ENCODE results near the gene CDT1.
"Not testable (repeated sequence)": the region's sequence is repeated elsewhere in the genome, so short reads cannot be mapped to it uniquely, and the experiment has no call there.

CDT1 gene

DNA sequence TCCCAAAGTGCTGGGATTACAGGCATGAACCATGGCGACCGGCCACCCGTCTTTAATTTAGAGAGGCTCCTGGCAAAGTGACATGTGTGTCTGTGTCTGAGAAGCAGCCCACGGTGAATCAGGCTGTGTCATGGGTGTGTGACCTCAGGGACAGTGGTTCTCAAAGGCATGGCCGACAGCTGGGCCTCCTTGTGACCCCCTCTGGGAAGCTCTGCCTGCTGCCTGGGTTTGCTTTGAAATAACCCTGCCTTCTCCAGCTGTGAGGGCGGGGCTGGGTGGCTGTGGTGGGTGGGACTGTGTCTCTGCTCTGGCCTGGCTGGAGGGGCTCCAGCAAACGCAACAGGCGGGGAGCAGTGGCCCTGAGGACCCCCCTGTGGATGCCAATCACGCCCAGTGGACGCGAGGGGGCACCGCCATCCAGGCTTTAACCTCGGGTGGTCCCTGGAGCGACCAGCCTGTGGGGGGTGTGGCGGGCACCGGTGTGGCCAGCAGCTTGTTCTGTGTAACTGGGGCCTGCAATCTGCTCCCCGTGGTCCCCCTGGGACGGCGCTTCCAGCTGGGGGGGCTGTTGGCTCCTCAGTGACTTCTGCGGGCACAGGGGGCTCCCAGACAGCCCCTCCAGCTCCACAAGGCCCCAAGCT lies 16.9 kb downstream of the CDT1 start:
- DNase-seq: no peak

GRCh38 chr16:88821168-88821850 lies 17.7 kb downstream of the CDT1 start:
- no peak for DNase-seq

- no peak for DNase-seq
Measured at GRCh38 chr16:88822281-88823040, 18.9 kb downstream of the CDT1 start.

GRCh38 chr16:88823646-88824045 lies 20.1 kb downstream of the CDT1 start:
- not testable (repeated sequence) for DNase-seq

DNA sequence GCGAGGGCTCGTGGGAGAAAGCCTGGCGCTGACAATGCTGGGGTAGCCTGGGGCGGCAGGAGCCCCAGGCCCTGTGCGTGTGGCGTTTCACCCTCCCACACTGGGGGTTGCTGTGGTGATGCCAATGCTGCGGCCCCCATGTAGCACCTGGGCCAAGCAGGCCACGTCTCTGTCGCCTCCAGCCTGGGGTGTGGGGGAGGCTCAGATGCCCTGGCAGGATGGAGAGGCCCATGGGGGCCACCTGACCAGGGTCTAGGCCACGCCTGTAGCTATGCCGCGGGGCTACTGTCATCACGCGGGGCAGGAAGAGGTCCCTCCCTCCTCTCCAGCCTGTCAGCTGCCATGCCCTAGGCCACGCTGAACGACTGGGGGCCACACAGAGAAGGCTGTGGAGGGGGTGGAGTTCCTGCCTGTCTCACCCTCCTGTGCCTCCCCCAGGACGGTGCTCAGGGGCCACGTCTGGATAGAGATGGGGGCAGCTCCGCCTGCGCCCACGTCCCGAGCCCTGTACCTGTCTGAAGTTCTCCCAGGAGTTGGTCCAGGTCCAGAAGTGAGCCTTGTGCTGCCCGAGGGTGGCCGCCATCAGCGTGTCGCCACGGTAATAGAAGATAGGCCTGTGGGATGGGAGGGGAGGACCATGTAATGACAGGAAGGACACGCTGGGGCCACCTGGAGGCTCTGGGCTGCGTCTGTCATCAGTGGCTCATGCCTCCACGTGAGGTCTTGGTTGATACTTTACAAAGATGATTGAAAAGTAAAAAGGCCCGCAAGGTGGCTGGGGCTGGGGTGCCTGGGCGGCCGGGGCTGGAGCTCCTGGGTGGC lies 20.9 kb downstream of the CDT1 start:
- no peak for DNase-seq

- no peak for DNase-seq
Measured at GRCh38 chr16:88825146-88825545, 21.6 kb downstream of the CDT1 start.

DNA sequence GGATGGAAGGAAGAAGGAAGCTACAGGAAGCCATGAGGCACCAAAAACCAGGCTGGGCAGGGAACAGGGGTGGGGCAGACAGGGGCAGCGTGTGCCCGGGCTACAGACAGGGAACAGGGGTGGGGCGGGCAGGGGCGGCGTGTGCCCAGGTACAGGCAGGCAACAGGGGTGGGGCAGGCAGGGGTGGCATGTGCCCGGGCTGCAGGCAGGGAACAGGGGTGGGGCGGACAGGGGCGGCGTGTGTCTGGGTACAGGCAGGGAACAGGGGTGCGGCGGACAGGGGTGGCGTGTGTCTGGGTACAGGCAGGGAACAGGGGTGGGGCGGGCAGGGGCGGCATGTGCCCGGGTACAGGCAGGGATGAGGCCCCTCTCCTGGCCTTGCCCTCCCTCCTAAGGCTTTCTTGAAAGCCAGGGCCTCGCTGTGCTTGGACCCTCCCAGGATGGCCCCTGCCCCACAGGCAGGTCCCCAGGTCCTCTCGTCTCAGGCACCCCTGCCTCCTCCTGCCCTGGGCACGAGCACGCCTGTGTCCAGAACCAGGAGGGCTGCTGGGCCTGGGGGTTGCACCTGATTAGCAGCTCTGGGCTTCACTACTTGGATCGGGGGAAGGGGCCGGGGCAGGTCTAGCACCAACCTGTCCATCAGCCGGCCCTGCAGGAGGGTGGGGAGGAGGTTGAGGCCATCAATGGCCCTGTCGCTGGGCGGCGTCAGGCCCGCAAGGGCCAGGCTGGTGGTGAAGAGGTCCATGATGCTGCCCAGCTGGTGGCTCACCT lies 22.7 kb downstream of the CDT1 start:
- DNase-seq: no peak

GRCh38 chr16:88827727-88828126 lies 24.1 kb downstream of the CDT1 start:
- no peak for DNase-seq

- DNase-seq: no peak
Measured at GRCh38 chr16:88828711-88829110, 25.1 kb downstream of the CDT1 start.

DNA sequence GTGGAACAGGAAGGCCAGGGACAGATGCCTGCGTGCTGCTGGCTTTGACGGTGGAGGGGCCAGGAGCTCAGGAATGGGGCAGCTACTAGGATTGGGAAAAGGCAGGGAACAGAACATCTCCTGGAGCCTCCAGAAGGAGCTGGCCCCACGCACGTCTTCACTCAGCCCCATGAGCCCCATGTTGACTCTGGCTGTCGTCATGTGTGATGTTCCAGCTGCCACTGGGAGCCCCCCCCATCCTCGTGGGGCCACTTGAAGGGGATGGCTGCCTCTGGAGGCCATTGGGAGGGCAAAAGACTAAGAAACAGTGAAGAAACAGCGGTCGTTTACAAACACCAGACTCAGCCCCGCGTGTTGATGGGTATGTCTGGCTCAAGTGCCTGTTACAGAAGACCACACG lies 26.7 kb downstream of the CDT1 start:
- DNase-seq: no peak

GRCh38 chr16:88830783-88831182 lies 27.2 kb downstream of the CDT1 start:
- no peak for DNase-seq

- DNase-seq: no peak
Measured at GRCh38 chr16:88831838-88832237, 28.2 kb downstream of the CDT1 start.

- DNase-seq: no peak
Measured at GRCh38 chr16:88833086-88833485, 29.5 kb downstream of the CDT1 start.

GRCh38 chr16:88834670-88835069 lies 31.1 kb downstream of the CDT1 start:
- no peak for DNase-seq

DNA sequence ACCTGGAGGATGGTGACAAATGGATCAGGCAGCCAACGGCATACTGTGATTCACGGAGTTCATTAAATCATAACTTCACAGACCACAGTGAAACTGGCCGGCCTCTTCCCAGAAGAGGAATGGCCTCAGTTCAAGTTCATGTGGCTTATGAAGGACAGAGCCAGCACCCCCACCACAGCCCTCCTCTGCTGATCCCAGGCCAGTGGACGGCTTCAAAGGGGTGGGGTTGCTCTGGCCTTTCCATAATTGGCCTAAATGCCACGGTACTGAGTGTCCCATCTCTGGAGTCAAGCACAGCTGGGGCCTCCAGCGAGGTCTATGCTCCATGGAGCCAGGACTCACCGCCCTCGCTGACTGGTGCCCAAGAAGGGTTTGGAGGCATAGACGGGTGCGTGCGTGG lies 31.8 kb downstream of the CDT1 start:
- no peak for DNase-seq

- no peak for DNase-seq
Measured at GRCh38 chr16:88835818-88836217, 32.2 kb downstream of the CDT1 start.

DNA sequence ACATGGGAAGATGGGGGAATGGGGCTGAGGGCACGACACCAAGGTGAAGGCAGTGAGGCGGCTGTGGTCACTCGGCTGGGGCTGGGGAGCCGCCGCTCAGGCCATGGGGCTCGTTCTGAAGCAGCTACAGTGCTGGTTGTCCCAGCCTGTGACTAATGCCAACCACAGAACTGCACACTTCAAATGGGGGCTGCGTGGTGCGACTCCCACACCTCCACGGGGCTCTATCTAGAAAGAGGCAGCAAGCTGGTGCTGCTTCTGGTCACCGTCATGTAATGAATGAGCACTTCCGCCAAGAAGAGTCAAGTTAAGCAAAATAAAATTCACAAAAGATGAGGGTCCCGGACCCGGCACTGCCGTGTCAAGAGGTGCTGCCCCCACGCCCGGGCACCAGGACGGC lies 33.2 kb downstream of the CDT1 start:
- no peak for DNase-seq

GRCh38 chr16:88837806-88838205 lies 34.2 kb downstream of the CDT1 start:
- no peak for DNase-seq

DNA sequence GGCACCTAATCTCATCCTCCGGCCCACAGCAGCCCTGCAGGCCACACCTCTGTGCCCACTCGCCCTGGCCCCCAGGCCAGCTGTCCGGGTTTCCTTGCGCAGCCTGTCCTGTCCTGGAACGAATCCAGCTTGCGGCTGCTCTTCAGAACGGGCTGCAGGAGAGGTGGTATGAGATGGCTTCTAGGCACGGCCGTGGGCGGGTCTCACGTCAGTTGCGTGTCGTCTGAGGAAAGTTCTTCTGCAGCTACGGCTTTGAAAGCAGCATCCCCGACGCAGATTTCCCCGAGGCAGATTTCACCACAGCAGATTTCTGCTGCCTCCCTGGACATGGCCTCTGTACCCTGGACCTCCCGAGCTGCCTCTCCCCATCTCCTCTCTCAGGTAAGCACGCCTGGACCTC lies 35.0 kb downstream of the CDT1 start:
- no peak for DNase-seq

GRCh38 chr16:88839026-88839529 lies 35.5 kb downstream of the CDT1 start:
- no peak for DNase-seq

GRCh38 chr16:88839745-88840599 lies 36.4 kb downstream of the CDT1 start:
- DNase-seq: no peak
